ENCODE data around the gene SNX2.
"Not testable (repeated sequence)": the region's sequence is repeated elsewhere in the genome, so short reads cannot be mapped to it uniquely, and the experiment has no call there.

Gene SNX2

GRCh38 chr5:122849771-122850170, 74.9 kb downstream of the SNX2 start:
- no peaks in the 10 kb centered on the region for H3K27me3 ChIP-seq (ENCODE audit: control insufficient read depth, insufficient read depth, low read length)
- no peaks in the 10 kb centered on the region for H3K9me3 ChIP-seq (ENCODE audit: control insufficient read depth, low read length)
- H3K4me3 ChIP-seq (ENCODE audit: low read length): no peak overlapping the region
- no peaks in the 10 kb centered on the region for H3K36me3 ChIP-seq (ENCODE audit: control insufficient read depth, insufficient read depth, low read length)
- H3K9ac ChIP-seq (ENCODE audit: low read length): no peak overlapping the region
- peaks cover 8% of the 10 kb centered on the region for H3K4me1 ChIP-seq (ENCODE audit: control insufficient read depth, insufficient read depth, low read length)

- H3K4me3 ChIP-seq (ENCODE audit: low read length); H3K36me3 ChIP-seq (ENCODE audit: control insufficient read depth, insufficient read depth, low read length); H3K4me1 ChIP-seq (ENCODE audit: control insufficient read depth, insufficient read depth, low read length); H3K9me3 ChIP-seq (ENCODE audit: control insufficient read depth, low read length); H3K9ac ChIP-seq (ENCODE audit: low read length); H3K27me3 ChIP-seq (ENCODE audit: control insufficient read depth, insufficient read depth, low read length): not testable (repeated sequence)
Measured at GRCh38 chr5:122857538-122857937, 82.7 kb downstream of the SNX2 start.

- no peaks in the 10 kb centered on the region for H3K36me3 ChIP-seq (ENCODE audit: control insufficient read depth, insufficient read depth, low read length)
- no peak overlapping the region for H3K9ac ChIP-seq (ENCODE audit: low read length)
- no peaks in the 10 kb centered on the region for H3K27me3 ChIP-seq (ENCODE audit: control insufficient read depth, insufficient read depth, low read length)
Measured at GRCh38 chr5:122858451-122858850, 83.6 kb downstream of the SNX2 start.

GRCh38 chr5:122863240-122863639, 88.4 kb downstream of the SNX2 start:
- Histone ChIP-seq H3K9ac (ENCODE audit: low read length) (no peak overlapping the region), H3K4me1 (ENCODE audit: control insufficient read depth, insufficient read depth, low read length) (no peaks in the 10 kb centered on the region), H3K4me3 (ENCODE audit: low read length) (no peak overlapping the region), H3K36me3 (ENCODE audit: control insufficient read depth, insufficient read depth, low read length) (no peaks in the 10 kb centered on the region), H3K9me3 (ENCODE audit: control insufficient read depth, low read length) (no peaks in the 10 kb centered on the region), H3K27me3 (ENCODE audit: control insufficient read depth, insufficient read depth, low read length) (no peaks in the 10 kb centered on the region)

More at GRCh38 chr5:122858451-122858850, 83.6 kb downstream of the SNX2 start:
- Histone ChIP-seq H3K4me3 (ENCODE audit: low read length) (no peak overlapping the region), H3K4me1 (ENCODE audit: control insufficient read depth, insufficient read depth, low read length) (no peaks in the 10 kb centered on the region), H3K9me3 (ENCODE audit: control insufficient read depth, low read length) (no peaks in the 10 kb centered on the region)

- no peaks in the 10 kb centered on the region for H3K4me1 ChIP-seq (ENCODE audit: control insufficient read depth, insufficient read depth, low read length)
- H3K4me3 ChIP-seq (ENCODE audit: low read length): no peak overlapping the region
- H3K9ac ChIP-seq (ENCODE audit: low read length): no peak overlapping the region
- H3K9me3 ChIP-seq (ENCODE audit: control insufficient read depth, low read length): no peaks in the 10 kb centered on the region
- no peaks in the 10 kb centered on the region for H3K27me3 ChIP-seq (ENCODE audit: control insufficient read depth, insufficient read depth, low read length)
- no peaks in the 10 kb centered on the region for H3K36me3 ChIP-seq (ENCODE audit: control insufficient read depth, insufficient read depth, low read length)
Measured at GRCh38 chr5:122863721-122864120, 88.8 kb downstream of the SNX2 start.

GRCh38 chr5:122864400-122864799, 89.5 kb downstream of the SNX2 start:
- H3K4me3 ChIP-seq (ENCODE audit: low read length): no peak overlapping the region
- H3K4me1 ChIP-seq (ENCODE audit: control insufficient read depth, insufficient read depth, low read length): no peaks in the 10 kb centered on the region
- H3K27me3 ChIP-seq (ENCODE audit: control insufficient read depth, insufficient read depth, low read length): no peaks in the 10 kb centered on the region
- H3K9ac ChIP-seq (ENCODE audit: low read length): no peak overlapping the region
- H3K9me3 ChIP-seq (ENCODE audit: control insufficient read depth, low read length): no peaks in the 10 kb centered on the region
- H3K36me3 ChIP-seq (ENCODE audit: control insufficient read depth, insufficient read depth, low read length): no peaks in the 10 kb centered on the region

GRCh38 chr5:122864842-122865241, 90.0 kb downstream of the SNX2 start:
- Histone ChIP-seq H3K4me1 (ENCODE audit: control insufficient read depth, insufficient read depth, low read length) (no peaks in the 10 kb centered on the region), H3K9me3 (ENCODE audit: control insufficient read depth, low read length) (no peaks in the 10 kb centered on the region), H3K36me3 (ENCODE audit: control insufficient read depth, insufficient read depth, low read length) (no peaks in the 10 kb centered on the region), H3K4me3 (ENCODE audit: low read length) (no peak overlapping the region), H3K9ac (ENCODE audit: low read length) (no peak overlapping the region), H3K27me3 (ENCODE audit: control insufficient read depth, insufficient read depth, low read length) (no peaks in the 10 kb centered on the region)

- H3K4me1 ChIP-seq (ENCODE audit: control insufficient read depth, insufficient read depth, low read length): no peaks in the 10 kb centered on the region
- H3K4me3 ChIP-seq (ENCODE audit: low read length): no peak overlapping the region
- H3K9me3 ChIP-seq (ENCODE audit: control insufficient read depth, low read length): no peaks in the 10 kb centered on the region
- no peak overlapping the region for H3K9ac ChIP-seq (ENCODE audit: low read length)
- no peaks in the 10 kb centered on the region for H3K36me3 ChIP-seq (ENCODE audit: control insufficient read depth, insufficient read depth, low read length)
- no peaks in the 10 kb centered on the region for H3K27me3 ChIP-seq (ENCODE audit: control insufficient read depth, insufficient read depth, low read length)
Measured at GRCh38 chr5:122870219-122870856, 95.5 kb downstream of the SNX2 start.

GRCh38 chr5:122871661-122872060, 96.8 kb downstream of the SNX2 start:
- Histone ChIP-seq H3K4me1 (ENCODE audit: control insufficient read depth, insufficient read depth, low read length) (no peaks in the 10 kb centered on the region), H3K9ac (ENCODE audit: low read length) (no peak overlapping the region), H3K4me3 (ENCODE audit: low read length) (no peak overlapping the region), H3K9me3 (ENCODE audit: control insufficient read depth, low read length) (no peaks in the 10 kb centered on the region), H3K36me3 (ENCODE audit: control insufficient read depth, insufficient read depth, low read length) (no peaks in the 10 kb centered on the region), H3K27me3 (ENCODE audit: control insufficient read depth, insufficient read depth, low read length) (no peaks in the 10 kb centered on the region)

GRCh38 chr5:122874179-122874875, 99.4 kb downstream of the SNX2 start:
- Histone ChIP-seq H3K4me1 (ENCODE audit: control insufficient read depth, insufficient read depth, low read length) (no peaks in the 10 kb centered on the region), H3K36me3 (ENCODE audit: control insufficient read depth, insufficient read depth, low read length) (no peaks in the 10 kb centered on the region), H3K9ac (ENCODE audit: low read length) (no peak overlapping the region), H3K4me3 (ENCODE audit: low read length) (no peak overlapping the region), H3K27me3 (ENCODE audit: control insufficient read depth, insufficient read depth, low read length) (no peaks in the 10 kb centered on the region), H3K9me3 (ENCODE audit: control insufficient read depth, low read length) (no peaks in the 10 kb centered on the region)

GRCh38 chr5:122877518-122877917, 102.6 kb downstream of the SNX2 start:
- H3K4me3 ChIP-seq (ENCODE audit: low read length): no peak overlapping the region
- H3K9ac ChIP-seq (ENCODE audit: low read length): no peak overlapping the region
- no peaks in the 10 kb centered on the region for H3K27me3 ChIP-seq (ENCODE audit: control insufficient read depth, insufficient read depth, low read length)
- no peaks in the 10 kb centered on the region for H3K4me1 ChIP-seq (ENCODE audit: control insufficient read depth, insufficient read depth, low read length)
- no peaks in the 10 kb centered on the region for H3K36me3 ChIP-seq (ENCODE audit: control insufficient read depth, insufficient read depth, low read length)
- H3K9me3 ChIP-seq (ENCODE audit: control insufficient read depth, low read length): no peaks in the 10 kb centered on the region

GRCh38 chr5:122879076-122879475, 104.2 kb downstream of the SNX2 start:
- Histone ChIP-seq H3K36me3 (ENCODE audit: control insufficient read depth, insufficient read depth, low read length) (no peaks in the 10 kb centered on the region), H3K4me3 (ENCODE audit: low read length) (no peak overlapping the region), H3K9ac (ENCODE audit: low read length) (no peak overlapping the region), H3K27me3 (ENCODE audit: control insufficient read depth, insufficient read depth, low read length) (no peaks in the 10 kb centered on the region), H3K4me1 (ENCODE audit: control insufficient read depth, insufficient read depth, low read length) (no peaks in the 10 kb centered on the region), H3K9me3 (ENCODE audit: control insufficient read depth, low read length) (no peaks in the 10 kb centered on the region)

Measured in mucosa of stomach (tissue), 1 donor.